ENCODE data around the gene MUTYH. TPM values are rescaled to one million over a fixed set of nuclear protein-coding genes. Genes with fewer than 3 reads are reported as not detected.

MUTYH gene
- total RNA-seq, 2 donors from 2014 or later, result 51.9 to 67.9 TPM

DNA sequence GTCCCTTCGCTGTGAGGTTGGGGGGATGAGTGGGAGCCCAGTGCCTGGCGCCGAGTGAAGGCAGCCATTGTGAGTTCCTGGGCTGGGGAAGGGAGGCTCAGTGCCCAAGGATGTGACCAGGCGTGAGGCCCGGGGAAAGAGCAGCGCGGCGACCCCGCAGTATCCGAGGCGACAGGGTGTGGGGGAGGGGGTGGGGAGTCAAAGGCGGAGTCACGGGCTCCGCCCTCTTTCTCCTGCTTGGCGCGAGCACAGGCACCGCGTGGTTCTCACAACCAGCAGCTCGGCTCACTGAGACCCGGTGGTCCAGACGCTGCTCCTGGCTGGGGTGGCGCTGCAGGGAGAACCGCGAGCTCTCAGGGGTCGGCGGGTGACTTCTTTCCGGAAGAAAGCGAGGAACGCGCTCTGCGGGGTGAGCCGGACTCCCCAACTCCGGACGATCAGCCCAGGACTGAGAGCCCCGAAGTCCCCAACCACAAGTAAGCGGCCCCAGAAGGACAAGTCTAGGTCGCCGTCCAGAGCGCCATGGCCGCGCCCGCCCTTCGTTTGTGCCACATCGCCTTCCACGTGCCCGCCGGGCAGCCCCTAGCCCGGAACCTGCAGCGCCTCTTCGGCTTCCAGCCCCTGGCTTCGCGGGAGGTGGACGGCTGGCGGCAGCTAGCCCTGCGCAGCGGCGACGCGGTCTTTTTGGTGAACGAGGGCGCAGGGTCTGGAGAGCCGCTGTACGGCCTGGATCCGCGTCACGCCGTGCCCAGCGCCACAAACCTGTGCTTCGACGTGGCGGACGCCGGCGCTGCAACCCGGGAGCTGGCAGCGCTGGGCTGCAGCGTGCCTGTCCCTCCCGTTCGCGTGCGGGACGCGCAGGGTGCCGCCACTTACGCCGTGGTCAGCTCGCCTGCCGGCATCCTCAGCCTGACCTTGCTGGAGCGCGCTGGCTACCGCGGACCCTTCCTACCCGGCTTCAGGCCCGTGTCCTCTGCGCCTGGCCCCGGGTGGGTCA is 13.3 kb downstream of the MUTYH start, which contains the start of gene HPDL:
Gene HPDL, plus strand, starts transcription at position 269 of the 997 bp plus-strand sequence. Its CDS starts 254 bp downstream, at position 523.
- no peak within 1 kb of the TSS for H3K27ac Mint-ChIP-seq
- H3K9me3 Mint-ChIP-seq, result no peaks in the 10 kb centered on the region
- H3K27me3 Mint-ChIP-seq (ENCODE audit: low read depth), result no peaks in the 10 kb centered on the region
- peak within 1 kb of the TSS; percentile 87 to 89 for H3K4me3 Mint-ChIP-seq
- H3K4me1 Mint-ChIP-seq (ENCODE audit: low read depth), result peaks cover 32% of the 10 kb centered on the region
- ATAC-seq (replicated peaks in 1 of 2), result peak; percentile 87 to 89
- DNase-seq, result peak; percentile 65 to 70
- H3K36me3 Mint-ChIP-seq (ENCODE audit: insufficient read depth in 2 of 2), result peaks cover 0 to 8% of the 10 kb centered on the region in 2 donors

DNA sequence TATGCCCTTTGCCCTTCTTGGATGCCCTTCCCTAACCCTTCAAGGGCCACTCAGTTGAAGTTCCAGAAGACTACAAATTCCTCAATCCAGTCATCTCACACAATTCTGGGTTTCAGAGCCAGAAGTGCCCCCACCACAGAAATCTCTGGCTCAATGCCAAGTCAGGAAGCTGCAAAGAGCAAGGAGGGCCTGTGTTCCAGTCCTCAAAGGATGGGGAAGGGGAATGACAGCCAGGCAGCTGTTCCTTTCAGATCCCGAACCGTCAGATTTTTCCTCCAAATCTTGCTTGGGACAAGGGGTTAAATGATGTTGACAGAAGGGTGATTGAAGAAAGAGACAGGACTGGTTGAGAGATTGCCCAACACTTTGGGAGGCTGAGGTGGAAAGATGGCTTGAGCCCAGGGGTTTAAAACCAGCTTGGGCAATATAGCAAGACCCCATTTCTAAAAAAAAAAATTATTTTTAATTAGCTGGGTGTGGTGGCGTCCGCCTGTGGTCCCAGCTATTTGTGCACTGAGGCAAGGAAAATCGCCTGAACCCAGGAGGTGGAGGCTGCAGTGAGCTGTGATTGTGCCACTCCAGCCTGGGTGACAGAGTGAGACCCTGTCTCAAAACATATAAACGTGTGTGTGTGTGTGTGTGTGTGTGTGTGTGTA is 14.3 kb downstream of the MUTYH start:
- peaks cover 0 to 8% of the 10 kb centered on the region in 2 donors for H3K36me3 Mint-ChIP-seq (ENCODE audit: insufficient read depth in 2 of 2)
- no peaks in the 10 kb centered on the region for H3K9me3 Mint-ChIP-seq
- H3K27ac Mint-ChIP-seq, result no peak overlapping the region
- H3K4me1 Mint-ChIP-seq (ENCODE audit: low read depth), result peaks cover 32% of the 10 kb centered on the region
- no peaks in the 10 kb centered on the region for H3K27me3 Mint-ChIP-seq (ENCODE audit: low read depth)
- ATAC-seq (replicated peaks in 1 of 2), result no peak
- no peak for DNase-seq
- H3K4me3 Mint-ChIP-seq, result peak overlapping the region; percentile 87 to 89

DNA sequence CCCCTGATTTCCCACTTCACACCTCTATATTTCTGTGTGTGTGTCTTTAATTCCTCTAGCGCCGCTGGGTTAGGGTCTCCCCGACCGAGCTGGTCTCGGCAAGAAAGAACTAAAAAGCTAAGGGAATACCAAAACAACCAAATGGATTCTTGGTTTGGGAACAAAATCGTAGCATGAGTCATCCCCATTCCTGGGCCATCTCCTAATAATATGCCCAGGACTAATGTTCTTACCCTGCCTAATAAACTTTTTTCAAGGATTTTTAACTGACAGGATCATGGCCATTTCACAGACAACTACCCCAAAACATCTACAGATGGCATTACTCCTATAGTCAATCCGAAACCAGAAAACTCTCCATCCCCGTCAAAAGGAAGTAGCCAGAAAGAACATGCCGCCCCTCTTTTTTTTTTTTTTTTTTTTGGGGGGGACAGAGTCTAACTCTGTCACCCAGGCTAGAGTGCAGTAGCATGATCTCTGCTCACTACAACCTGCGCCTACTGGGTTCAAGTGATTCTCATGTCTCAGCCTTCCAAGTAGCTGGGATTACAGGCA is 17.7 kb downstream of the MUTYH start:
- peaks cover 10% of the 10 kb centered on the region for H3K4me1 Mint-ChIP-seq (ENCODE audit: low read depth)
- H3K27me3 Mint-ChIP-seq (ENCODE audit: low read depth), result no peaks in the 10 kb centered on the region
- H3K4me3 Mint-ChIP-seq, result no peak overlapping the region
- H3K27ac Mint-ChIP-seq, result no peak overlapping the region
- no peak for DNase-seq
- no peaks in the 10 kb centered on the region for H3K9me3 Mint-ChIP-seq
- H3K36me3 Mint-ChIP-seq (ENCODE audit: insufficient read depth in 2 of 2), result no peaks in the 10 kb centered on the region
- ATAC-seq (replicated peaks in 1 of 2), result no peak

DNA sequence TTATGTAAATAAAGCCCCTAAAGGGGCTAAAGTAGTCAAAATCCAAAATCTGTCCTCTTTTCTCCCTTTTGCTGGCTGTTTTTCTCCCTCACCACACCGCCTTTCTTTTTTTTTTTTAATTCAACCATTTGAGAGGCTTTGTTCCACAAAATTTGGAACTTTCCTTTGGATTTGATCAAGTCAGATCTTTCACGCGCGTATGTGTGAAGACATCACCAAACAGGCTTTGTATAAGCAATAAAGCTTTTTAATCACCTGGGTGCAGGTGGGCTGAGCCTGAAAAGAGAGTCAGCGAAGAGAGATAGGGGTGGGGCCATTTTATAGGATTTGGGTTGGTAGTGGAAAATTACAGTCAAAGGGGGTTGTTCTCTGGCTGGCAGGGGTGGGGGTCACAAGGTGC is 18.8 kb downstream of the MUTYH start:
- no peak for ATAC-seq (replicated peaks in 1 of 2)
- no peak overlapping the region for H3K4me3 Mint-ChIP-seq
- H3K36me3 Mint-ChIP-seq (ENCODE audit: insufficient read depth in 2 of 2), result no peaks in the 10 kb centered on the region
- no peak overlapping the region for H3K27ac Mint-ChIP-seq
- DNase-seq, result no peak
- peaks cover 7% of the 10 kb centered on the region for H3K4me1 Mint-ChIP-seq (ENCODE audit: low read depth)
- H3K9me3 Mint-ChIP-seq, result no peaks in the 10 kb centered on the region
- H3K27me3 Mint-ChIP-seq (ENCODE audit: low read depth), result no peaks in the 10 kb centered on the region

DNA sequence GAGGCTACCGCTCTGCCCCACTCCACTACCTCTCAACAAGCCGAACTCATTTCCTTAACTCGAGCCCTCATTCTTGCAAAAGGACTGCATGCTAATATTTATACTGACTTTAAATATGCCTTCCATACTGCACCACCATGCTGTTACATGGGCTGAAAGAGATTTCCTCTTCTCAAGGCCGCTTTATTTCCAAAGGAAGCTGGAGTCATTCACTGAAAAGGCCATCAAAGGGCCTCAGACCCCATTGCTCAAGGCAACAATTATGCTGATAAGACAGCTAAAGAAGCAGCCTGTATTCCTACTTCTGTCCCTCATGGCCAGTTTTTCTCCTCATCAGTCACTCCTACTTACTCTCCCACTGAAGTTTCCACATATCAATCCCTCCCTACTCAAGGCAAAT is 20.5 kb downstream of the MUTYH start:
- no peak for DNase-seq
- H3K9me3 Mint-ChIP-seq, result no peaks in the 10 kb centered on the region
- no peaks in the 10 kb centered on the region for H3K36me3 Mint-ChIP-seq (ENCODE audit: insufficient read depth in 2 of 2)
- no peak for ATAC-seq (replicated peaks in 1 of 2)
- no peaks in the 10 kb centered on the region for H3K4me1 Mint-ChIP-seq (ENCODE audit: low read depth)
- H3K27me3 Mint-ChIP-seq (ENCODE audit: low read depth), result no peaks in the 10 kb centered on the region
- H3K27ac Mint-ChIP-seq, result no peak overlapping the region
- no peak overlapping the region for H3K4me3 Mint-ChIP-seq

DNA sequence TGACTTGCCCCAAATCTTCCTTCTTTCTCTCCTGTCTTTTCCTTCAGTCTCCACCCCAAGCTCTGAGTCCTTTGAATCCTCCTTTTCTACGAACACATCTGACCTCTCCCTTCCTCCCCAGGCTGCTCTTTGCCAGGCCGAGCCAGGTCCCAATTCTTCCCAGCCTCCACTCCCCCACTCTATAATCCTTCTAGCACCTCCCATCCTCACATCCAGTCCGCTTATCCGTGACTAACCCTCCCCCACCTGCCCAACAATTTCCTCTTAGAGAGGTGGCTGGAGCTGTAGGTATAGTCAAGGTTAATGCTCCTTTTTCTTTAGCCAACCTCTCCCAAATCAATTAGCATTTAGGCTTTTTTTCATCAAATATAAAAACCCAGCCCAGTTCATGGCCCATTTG is 23.1 kb downstream of the MUTYH start:
- no peaks in the 10 kb centered on the region for H3K36me3 Mint-ChIP-seq (ENCODE audit: insufficient read depth in 2 of 2)
- no peaks in the 10 kb centered on the region for H3K27me3 Mint-ChIP-seq (ENCODE audit: low read depth)
- no peak overlapping the region for H3K27ac Mint-ChIP-seq
- no peak for DNase-seq
- no peaks in the 10 kb centered on the region for H3K4me1 Mint-ChIP-seq (ENCODE audit: low read depth)
- ATAC-seq (replicated peaks in 1 of 2), result no peak
- H3K4me3 Mint-ChIP-seq, result no peak overlapping the region
- no peaks in the 10 kb centered on the region for H3K9me3 Mint-ChIP-seq

DNA sequence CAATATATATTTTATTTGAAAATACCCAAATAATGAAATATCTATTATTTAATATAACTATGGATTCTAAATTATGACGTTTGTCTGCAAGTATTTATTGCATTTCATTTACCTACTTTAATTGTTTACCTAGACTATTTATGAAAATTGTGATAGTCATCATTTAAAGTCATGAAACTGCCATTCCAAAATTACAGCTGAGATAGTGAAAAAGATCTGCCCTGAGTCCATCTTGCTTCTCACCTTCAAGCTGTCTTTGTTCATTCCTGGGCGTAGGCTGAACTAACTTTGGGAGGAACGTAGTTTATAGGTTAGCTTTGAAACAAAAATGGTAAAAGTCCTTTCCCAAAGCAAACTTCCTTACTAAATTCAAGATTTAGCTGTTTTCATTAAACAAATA is 26.0 kb downstream of the MUTYH start:
- H3K27me3 Mint-ChIP-seq (ENCODE audit: low read depth), result no peaks in the 10 kb centered on the region
- H3K9me3 Mint-ChIP-seq, result no peaks in the 10 kb centered on the region
- no peak overlapping the region for H3K4me3 Mint-ChIP-seq
- H3K4me1 Mint-ChIP-seq (ENCODE audit: low read depth), result no peaks in the 10 kb centered on the region
- no peaks in the 10 kb centered on the region for H3K36me3 Mint-ChIP-seq (ENCODE audit: insufficient read depth in 2 of 2)
- DNase-seq, result no peak
- ATAC-seq (replicated peaks in 1 of 2), result no peak
- no peak overlapping the region for H3K27ac Mint-ChIP-seq

DNA sequence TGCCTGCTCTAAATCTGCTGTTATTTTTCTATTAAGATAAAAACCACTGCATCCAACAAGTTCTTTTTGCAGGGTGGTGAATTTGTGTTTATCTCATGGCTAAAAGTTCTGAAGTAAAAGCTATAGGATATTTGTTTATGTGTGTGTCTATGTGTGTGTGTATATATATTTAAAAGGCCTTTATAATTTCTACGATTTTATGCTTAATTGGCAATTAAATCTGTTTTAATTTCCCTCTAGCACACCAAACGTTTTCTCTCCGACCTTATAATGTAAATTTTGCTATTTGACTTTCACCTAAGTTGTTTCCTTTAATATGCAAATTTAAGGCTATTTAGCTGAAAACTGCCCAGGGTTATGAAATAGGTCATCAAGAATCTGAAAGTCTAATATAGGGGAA is 33.3 kb downstream of the MUTYH start:
- Mint-ChIP-seq H3K9me3 (no peaks in the 10 kb centered on the region), H3K27ac (peak overlapping the region; percentile 89), H3K4me1 (ENCODE audit: low read depth) (peaks cover 36% of the 10 kb centered on the region), H3K27me3 (ENCODE audit: low read depth) (no peaks in the 10 kb centered on the region), H3K36me3 (ENCODE audit: insufficient read depth in 2 of 2) (no peaks in the 10 kb centered on the region), H3K4me3 (peak overlapping the region; percentile 40 to 86)
- ATAC-seq (replicated peaks in 1 of 2) (no peak), DNase-seq (no peak)

DNA sequence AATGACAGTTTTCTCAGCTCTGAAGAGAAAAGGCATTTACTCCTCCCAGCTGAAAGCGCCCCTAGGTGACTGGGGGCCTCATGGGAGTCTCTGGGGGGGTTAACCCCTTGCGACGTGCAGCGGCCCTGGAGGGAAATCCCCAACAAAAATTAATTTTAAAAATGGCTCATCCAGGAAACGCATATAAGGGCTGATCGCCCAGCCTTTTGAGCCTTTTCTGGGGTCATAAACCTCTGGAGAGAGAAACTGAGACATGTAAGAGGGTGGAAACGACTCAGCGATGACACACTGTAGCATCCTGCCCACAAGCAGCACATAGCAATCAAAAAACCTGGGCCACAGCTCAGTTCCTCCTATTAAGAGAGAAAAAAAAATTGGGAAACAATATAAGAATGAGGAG is 33.9 kb downstream of the MUTYH start:
- Mint-ChIP-seq H3K4me1 (ENCODE audit: low read depth) (peaks cover 39% of the 10 kb centered on the region), H3K4me3 (peak overlapping the region; percentile 86 to 92), H3K9me3 (no peaks in the 10 kb centered on the region), H3K27ac (peak overlapping the region; percentile 91), H3K27me3 (ENCODE audit: low read depth) (no peaks in the 10 kb centered on the region), H3K36me3 (ENCODE audit: insufficient read depth in 2 of 2) (no peaks in the 10 kb centered on the region)
- ATAC-seq (replicated peaks in 1 of 2) (peak; percentile 35 to 44), DNase-seq (peak; percentile 60 to 69)

DNA sequence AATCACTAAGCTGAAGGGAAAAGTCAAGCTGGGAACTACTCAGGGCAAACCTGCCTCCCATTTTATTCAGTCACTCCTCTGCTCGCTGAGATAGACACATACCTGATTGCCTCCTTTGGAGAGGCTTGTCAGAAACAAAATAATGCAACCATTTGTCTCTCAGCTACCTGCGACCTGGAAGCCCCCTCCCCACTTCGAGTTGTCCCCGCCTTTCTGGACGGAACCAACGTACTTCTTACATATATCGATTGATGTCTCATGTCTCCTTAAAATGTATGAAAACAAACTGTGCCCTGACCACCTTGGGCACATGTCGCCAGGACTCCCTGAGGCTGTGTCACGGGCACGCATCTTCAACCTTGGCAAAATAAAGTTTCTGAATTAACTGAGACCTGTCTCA is 35.0 kb downstream of the MUTYH start:
- Mint-ChIP-seq H3K27ac (peak overlapping the region; percentile 91), H3K9me3 (no peaks in the 10 kb centered on the region), H3K4me1 (ENCODE audit: low read depth) (peaks cover 45% of the 10 kb centered on the region), H3K27me3 (ENCODE audit: low read depth) (no peaks in the 10 kb centered on the region), H3K36me3 (ENCODE audit: insufficient read depth in 2 of 2) (no peaks in the 10 kb centered on the region), H3K4me3 (peak overlapping the region; percentile 86 to 92)
- no peak for ATAC-seq (replicated peaks in 1 of 2)
- DNase-seq, result no peak

DNA sequence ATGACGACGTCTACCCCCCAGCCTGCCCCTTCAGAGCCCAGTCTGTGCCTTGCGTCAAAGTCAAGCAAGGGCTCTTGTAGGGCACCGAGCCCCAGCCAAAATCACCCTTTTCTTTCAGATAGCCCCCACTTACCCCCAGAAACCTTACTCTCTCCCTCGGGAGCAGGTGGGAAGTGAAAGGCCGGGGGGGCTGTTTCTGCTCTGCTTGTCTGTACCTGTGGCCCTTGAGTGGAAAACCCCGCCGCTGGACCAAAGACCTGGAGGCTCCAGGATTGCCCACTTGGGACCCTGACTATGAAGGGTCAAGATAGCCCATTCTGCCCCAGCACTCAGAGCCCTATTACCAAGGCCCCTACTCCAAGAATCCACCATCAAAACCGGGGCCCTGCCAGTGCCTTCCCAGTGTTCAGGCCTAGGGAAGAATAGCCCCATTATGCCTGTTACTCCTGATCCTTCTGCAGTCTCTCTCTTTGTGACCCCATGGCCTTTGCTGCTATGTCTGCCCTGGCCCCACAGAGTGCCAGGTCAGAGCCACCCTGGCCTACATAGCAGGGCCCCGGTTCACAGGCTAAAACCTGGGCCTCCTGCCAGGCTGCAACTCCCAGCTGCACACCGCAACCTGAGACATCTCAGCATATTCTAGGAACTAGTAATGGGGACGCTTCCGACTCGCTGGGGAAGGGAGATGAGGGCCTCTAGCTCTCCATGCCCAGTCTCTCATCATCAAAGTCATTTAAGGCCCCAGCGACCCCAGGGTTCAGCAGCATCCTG is 35.7 kb downstream of the MUTYH start:
- DNase-seq (peak in 1 of 2 donors; percentile 33), ATAC-seq (replicated peaks in 1 of 2) (peak in 1 of 2 donors; percentile 1)
- H3K4me3 Mint-ChIP-seq, result peak overlapping the region; percentile 86 to 92
- no peaks in the 10 kb centered on the region for H3K36me3 Mint-ChIP-seq (ENCODE audit: insufficient read depth in 2 of 2)
- H3K27ac Mint-ChIP-seq, result peak overlapping the region; percentile 86
- peaks cover 47% of the 10 kb centered on the region for H3K4me1 Mint-ChIP-seq (ENCODE audit: low read depth)
- no peaks in the 10 kb centered on the region for H3K9me3 Mint-ChIP-seq
- no peaks in the 10 kb centered on the region for H3K27me3 Mint-ChIP-seq (ENCODE audit: low read depth)

DNA sequence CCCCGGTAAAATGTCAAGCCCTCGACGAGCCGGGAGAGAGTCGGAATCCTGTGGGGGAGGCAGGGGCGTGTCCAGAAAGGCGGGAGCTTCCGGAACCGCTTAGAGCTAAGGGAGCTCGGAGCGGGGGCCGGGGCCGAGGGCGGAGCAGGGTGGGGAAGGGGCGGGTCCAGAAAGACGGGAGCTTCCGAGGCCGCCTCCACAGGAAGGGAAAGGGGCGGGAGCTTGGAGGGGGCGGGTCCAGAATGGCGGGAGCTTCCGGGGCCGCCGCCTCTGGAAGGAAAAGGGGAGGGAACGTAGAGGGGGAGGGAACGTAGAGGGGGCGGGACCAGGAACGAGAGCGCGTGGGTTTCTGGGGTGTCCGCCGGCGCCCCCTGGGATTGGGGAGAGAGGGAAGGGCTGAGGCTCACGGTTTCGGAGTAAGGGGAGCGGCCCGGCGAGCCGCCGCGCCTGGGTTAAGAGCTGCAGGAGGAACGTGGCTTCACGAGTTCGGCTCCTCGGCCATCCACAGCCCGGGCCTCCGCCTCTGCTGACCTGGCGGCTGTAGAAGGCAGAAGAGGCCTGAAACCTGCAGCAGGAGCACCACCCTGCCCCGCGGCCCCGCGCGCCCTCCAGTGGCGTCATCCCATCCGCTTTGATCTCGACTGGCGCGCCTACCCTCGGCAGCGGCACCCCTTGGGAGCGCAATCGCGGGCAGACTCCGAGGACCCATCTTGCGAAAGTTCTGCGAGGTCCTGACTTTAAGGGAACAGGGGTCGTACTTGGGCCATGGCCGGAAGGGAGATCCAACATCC is 36.5 kb downstream of the MUTYH start:
- no peaks in the 10 kb centered on the region for H3K36me3 Mint-ChIP-seq (ENCODE audit: insufficient read depth in 2 of 2)
- ATAC-seq (replicated peaks in 1 of 2) (peak; percentile 86 to 87), DNase-seq (peak; percentile 95 to 97)
- peak overlapping the region; percentile 86 to 92 for H3K4me3 Mint-ChIP-seq
- H3K27me3 Mint-ChIP-seq (ENCODE audit: low read depth), result no peaks in the 10 kb centered on the region
- no peaks in the 10 kb centered on the region for H3K9me3 Mint-ChIP-seq
- peaks cover 47% of the 10 kb centered on the region for H3K4me1 Mint-ChIP-seq (ENCODE audit: low read depth)
- H3K27ac Mint-ChIP-seq, result peak overlapping the region; percentile 86

All from activated T-cell treated with anti-CD3 and anti-CD28 coated beads, Interleukin-2, amount 50 U/mL, for 72 hours (primary cell).